Measurements from ENCODE around the gene IL1RAPL2. TPM values are rescaled to one million over a fixed set of nuclear protein-coding genes. Genes with fewer than 3 reads are reported as not detected.

Gene IL1RAPL2
- total RNA-seq, 1 donor from 2014 or later = not detected

DNA sequence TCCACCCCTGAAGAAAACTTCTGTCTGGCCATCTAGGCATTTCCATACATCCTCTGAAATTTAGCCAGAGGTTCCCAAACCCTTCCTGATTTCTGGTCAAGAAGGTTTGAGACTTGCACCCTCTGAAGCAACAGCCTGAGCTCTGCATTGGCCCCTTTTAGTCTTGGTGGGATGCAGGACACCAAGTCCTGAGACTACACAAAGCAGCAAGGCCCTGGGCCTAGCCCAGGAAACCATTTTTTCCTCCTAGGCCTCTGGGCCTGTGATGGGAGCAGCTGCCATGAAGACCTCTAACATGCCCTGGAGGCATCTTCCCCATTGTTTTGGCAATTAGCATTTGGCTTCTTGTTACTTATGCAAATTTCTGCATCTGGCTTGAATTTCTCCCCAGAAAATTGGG lies 196.6 kb downstream of the IL1RAPL2 start:
- no peaks in the 10 kb centered on the region for H3K4me1 Mint-ChIP-seq (ENCODE audit: low read depth)
- DNase-seq (ENCODE audit: low spot score) = no peak
- H3K27ac Mint-ChIP-seq (ENCODE audit: unreplicated experiment) = no peak overlapping the region
- H3K36me3 Mint-ChIP-seq (ENCODE audit: low read depth) = peaks cover 3% of the 10 kb centered on the region
- H3K9me3 Mint-ChIP-seq (ENCODE audit: low read depth) = peaks cover 39% of the 10 kb centered on the region
- H3K4me3 Mint-ChIP-seq (ENCODE audit: unreplicated experiment) = no peak overlapping the region
- no peak for TF ChIP-seq CTCF (IDR thresholded peaks at IDR 0.05)
- no peaks in the 10 kb centered on the region for H3K27me3 Mint-ChIP-seq (ENCODE audit: low read depth)

- H3K4me1 Mint-ChIP-seq (ENCODE audit: low read depth) = no peaks in the 10 kb centered on the region
Measured at GRCh38 chrX:104789784-104790183, 223.8 kb downstream of the IL1RAPL2 start.

GRCh38 chrX:104795804-104796203 lies 229.8 kb downstream of the IL1RAPL2 start:
- H3K4me1 Mint-ChIP-seq (ENCODE audit: low read depth) = no peaks in the 10 kb centered on the region
- H3K27me3 Mint-ChIP-seq (ENCODE audit: low read depth) = no peaks in the 10 kb centered on the region

More at GRCh38 chrX:104789784-104790183, 223.8 kb downstream of the IL1RAPL2 start:
- Mint-ChIP-seq H3K4me3 (ENCODE audit: unreplicated experiment) (no peak overlapping the region), H3K36me3 (ENCODE audit: low read depth) (no peaks in the 10 kb centered on the region), H3K9me3 (ENCODE audit: low read depth) (no peaks in the 10 kb centered on the region), H3K27ac (ENCODE audit: unreplicated experiment) (no peak overlapping the region), H3K27me3 (ENCODE audit: low read depth) (peaks cover 2% of the 10 kb centered on the region)
- no peak for TF ChIP-seq CTCF (IDR thresholded peaks at IDR 0.05)
- no peak for DNase-seq (ENCODE audit: low spot score)

GRCh38 chrX:104803219-104803618 lies 237.2 kb downstream of the IL1RAPL2 start:
- Mint-ChIP-seq H3K36me3 (ENCODE audit: low read depth) (no peaks in the 10 kb centered on the region), H3K9me3 (ENCODE audit: low read depth) (no peaks in the 10 kb centered on the region)
- TF ChIP-seq CTCF (IDR thresholded peaks at IDR 0.05) = no peak

More at GRCh38 chrX:104795804-104796203, 229.8 kb downstream of the IL1RAPL2 start:
- Mint-ChIP-seq H3K36me3 (ENCODE audit: low read depth) (no peaks in the 10 kb centered on the region), H3K4me3 (ENCODE audit: unreplicated experiment) (no peak overlapping the region), H3K27ac (ENCODE audit: unreplicated experiment) (no peak overlapping the region), H3K9me3 (ENCODE audit: low read depth) (no peaks in the 10 kb centered on the region)
- no peak for TF ChIP-seq CTCF (IDR thresholded peaks at IDR 0.05)
- no peak for DNase-seq (ENCODE audit: low spot score)

DNA sequence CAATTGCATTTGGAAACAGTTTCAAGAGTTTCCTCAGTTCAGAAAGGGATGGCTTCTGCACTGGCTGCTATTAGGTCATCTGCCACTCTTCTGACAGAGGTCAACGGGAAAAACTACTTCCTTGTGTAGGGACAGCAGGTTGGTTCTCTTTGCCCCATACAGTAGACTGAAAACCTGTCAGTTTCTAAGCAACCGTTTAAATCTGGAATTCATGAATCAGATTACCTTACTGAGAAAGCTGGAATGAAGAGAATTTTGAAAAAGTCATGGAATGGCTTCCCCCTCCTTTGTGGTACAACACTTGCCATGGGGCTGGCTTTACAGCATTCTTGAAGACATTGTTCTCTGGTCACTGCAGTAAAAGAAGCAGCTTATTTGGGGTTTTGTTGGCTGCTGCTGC lies 240.3 kb downstream of the IL1RAPL2 start:
- no peak for DNase-seq (ENCODE audit: low spot score)
- H3K4me1 Mint-ChIP-seq (ENCODE audit: low read depth) = no peaks in the 10 kb centered on the region
- no peak overlapping the region for H3K4me3 Mint-ChIP-seq (ENCODE audit: unreplicated experiment)
- H3K27ac Mint-ChIP-seq (ENCODE audit: unreplicated experiment) = no peak overlapping the region
- no peak for TF ChIP-seq CTCF (IDR thresholded peaks at IDR 0.05)
- H3K27me3 Mint-ChIP-seq (ENCODE audit: low read depth) = no peaks in the 10 kb centered on the region
- H3K36me3 Mint-ChIP-seq (ENCODE audit: low read depth) = no peaks in the 10 kb centered on the region
- peaks cover 4% of the 10 kb centered on the region for H3K9me3 Mint-ChIP-seq (ENCODE audit: low read depth)

More at GRCh38 chrX:104803219-104803618, 237.2 kb downstream of the IL1RAPL2 start:
- H3K4me3 Mint-ChIP-seq (ENCODE audit: unreplicated experiment) = no peak overlapping the region
- DNase-seq (ENCODE audit: low spot score) = no peak
- no peak overlapping the region for H3K27ac Mint-ChIP-seq (ENCODE audit: unreplicated experiment)
- no peaks in the 10 kb centered on the region for H3K27me3 Mint-ChIP-seq (ENCODE audit: low read depth)
- no peaks in the 10 kb centered on the region for H3K4me1 Mint-ChIP-seq (ENCODE audit: low read depth)
